K562 (cell line): ENCODE results near the gene KCNMB4. TPM values are rescaled to one million over a fixed set of nuclear protein-coding genes. Genes with fewer than 3 reads are reported as not detected.

ENCODE experiments used
- ATAC-seq: fragments of 200-7000 bp; cut with Tn5 transposase; 3 replicates; pipeline ENCODE4 v1.9.1; 2020; ENCODE audit warnings: moderate library complexity
- BruUV-seq: library from RNA; stranded (reverse); fragments of 400-500 nt; replicated peaks from 2 replicates; lab custom pipeline; 2021; lab: Mats Ljungman, UMichigan
- CTCF ChIA-PET: fragments of 300-600 bp; formaldehyde crosslinking; extraction: SDS; loops from one replicate; lab custom pipeline; 2021; ENCODE audit warnings: low intra/inter-chr PET ratio; lab: Yijun Ruan, JAX
- POLR2A ChIA-PET: fragments of 300-600, 350-650 bp; sonication (Branson Sonifier 250); formaldehyde crosslinking; extraction: SDS; loops from one replicate; lab custom pipeline; 2021; ENCODE audit warnings: antibody characterized with exemption, inconsistent platforms; lab: Yijun Ruan, JAX
- DNase-seq, 4 experiments: peaks; one replicate each; pipeline versions ENCODE4 v3.0.0 to v3.0.0-alpha.2; 2011 to 2018; ENCODE audit warnings: low spot score in 3 of 4, mixed read lengths in 3 of 4; ENCODE audit errors: extremely low read depth in 1 of 4
- FAIRE-seq: peaks from 2 replicates; lab custom pipeline; 2011; peaks lifted over from hg19 to GRCh38; lab: Jason Lieb, UNC
- H2AFZ ChIP-seq: 2 replicates; pipeline ENCODE4 v1.6.0; 2011; ENCODE audit warnings: low read depth, low read length, control low read depth, inconsistent platforms
- H3K27ac ChIP-seq: fragments of 200-600 bp; 3 replicates; pipeline ENCODE4 v1.8.0; 2011; ENCODE audit warnings: low read depth, mild to moderate bottlenecking, control low read depth, inconsistent platforms, low read length, moderate library complexity, mixed read lengths; ENCODE audit errors: extremely low read depth
- H3K27me3 ChIP-seq, 2 experiments: fragments of 300-600 bp in 1 of 2; 2 replicates in 1 of 2; 3 replicates in 1 of 2; pipeline versions ENCODE4 v1.6.0 to v1.8.0; 2011; ENCODE audit warnings: inconsistent platforms in 2 of 2, low read length in 2 of 2, mild to moderate bottlenecking in 1 of 2, mixed read lengths in 1 of 2, moderate library complexity in 1 of 2; ENCODE audit not compliant: control insufficient read depth in 2 of 2, insufficient read depth in 2 of 2
- H3K36me3 ChIP-seq: fragments of 300-600 bp; 3 replicates; pipeline ENCODE4 v1.8.0; 2011; ENCODE audit warnings: mild to moderate bottlenecking, low read length, inconsistent platforms; ENCODE audit not compliant: control insufficient read depth, insufficient read depth
- H3K4me1 ChIP-seq, 2 experiments: fragments of 200-600 bp in 1 of 2; replicated peaks in 1 of 2; 2 replicates in 1 of 2; 3 replicates in 1 of 2; pipeline versions ENCODE4 v1.5.1 to v1.8.0; 2011; ENCODE audit warnings: inconsistent platforms in 2 of 2, low read length in 2 of 2, mild to moderate bottlenecking in 1 of 2, mixed read lengths in 1 of 2, moderate library complexity in 1 of 2; ENCODE audit not compliant: control insufficient read depth in 2 of 2, insufficient read depth in 2 of 2
- H3K4me2 ChIP-seq: 2 replicates; pipeline ENCODE4 v1.6.1; 2011; ENCODE audit warnings: low read length, control low read depth, inconsistent platforms, mixed read lengths; ENCODE audit not compliant: insufficient read depth
- H3K4me3 ChIP-seq: fragments of 200-600 bp; sonication (generic), shearing (Covaris generic); 2 replicates; pipeline ENCODE4 v1.5.1; 2016; ENCODE audit warnings: control low read depth, inconsistent platforms
- H3K79me2 ChIP-seq: fragments of 200-600 bp; 3 replicates; pipeline ENCODE4 v1.8.0; 2011; ENCODE audit warnings: low read length, inconsistent platforms; ENCODE audit not compliant: control insufficient read depth, insufficient read depth
- H3K9ac ChIP-seq, 2 experiments: 2 replicates each; pipeline versions ENCODE4 v1.6.0 to v1.6.1; 2011; ENCODE audit warnings: low read depth in 2 of 2, low read length in 2 of 2, control low read depth in 1 of 2, inconsistent platforms in 1 of 2, mild to moderate bottlenecking in 1 of 2, mixed read lengths in 1 of 2; ENCODE audit not compliant: insufficient read depth in 1 of 2
- H3K9me1 ChIP-seq: one replicate; pipeline ENCODE4 v1.6.0; 2011; ENCODE audit warnings: inconsistent platforms, mild to moderate bottlenecking, low read length, moderate library complexity; ENCODE audit not compliant: control insufficient read depth, insufficient read depth
- H3K9me3 ChIP-seq: replicated peaks from 2 replicates; pipeline ENCODE4 v1.5.1; 2011; ENCODE audit warnings: low read depth, low read length, inconsistent platforms; ENCODE audit not compliant: control insufficient read depth, insufficient read depth
- H4K20me1 ChIP-seq: replicated peaks from 2 replicates; pipeline ENCODE4 v1.6.1; 2011; ENCODE audit warnings: low read length, inconsistent platforms, mixed read lengths; ENCODE audit not compliant: control insufficient read depth, insufficient read depth
- DDX20 ChIP-seq: fragments of 450-650 bp; IDR thresholded peaks from 2 replicates; pipeline ENCODE4 v1.6.1; 2016; ENCODE audit warnings: missing genetic modification characterization, low read depth, mild to moderate bottlenecking, missing compliant biosample characterization, moderate library complexity
- FOXA1 ChIP-seq: fragments of 450-650 bp; IDR thresholded peaks from 2 replicates; pipeline ENCODE4 v1.6.1; 2016; ENCODE audit warnings: mild to moderate bottlenecking, borderline replicate concordance
- GTF2F1 ChIP-seq: IDR thresholded peaks from 2 replicates; pipeline ENCODE4 v1.6.1; 2011; ENCODE audit warnings: low read depth, low read length, improper control_type of control experiment
- MIER1 ChIP-seq: fragments of 450-650 bp; IDR thresholded peaks from 2 replicates; pipeline ENCODE4 v1.6.1; 2016; ENCODE audit warnings: antibody characterized with exemption, mild to moderate bottlenecking, low read depth
- NFE2 ChIP-seq: IDR thresholded peaks from 2 replicates; pipeline ENCODE4 v1.6.1; 2014; ENCODE audit warnings: antibody characterized with exemption, low read depth
- PBX2 ChIP-seq, 2 experiments: IDR thresholded peaks in 1 of 2; conservative IDR thresholded peaks in 1 of 2; 2 replicates each; pipeline ENCODE4 v1.6.1; 2016; ENCODE audit warnings: low read depth in 2 of 2, mild to moderate bottlenecking in 1 of 2, missing compliant biosample characterization in 1 of 2, missing genetic modification characterization in 1 of 2, moderate library complexity in 1 of 2
- RBM25 ChIP-seq: fragments of 200-400 bp; formaldehyde crosslinking; IDR thresholded peaks from 2 replicates; pipeline ENCODE4 v1.6.1; 2018; ENCODE audit warnings: low read length, low read depth, moderate library complexity; ENCODE audit not compliant: severe bottlenecking
- SNIP1 ChIP-seq: fragments of 450-650 bp; IDR thresholded peaks from 2 replicates; pipeline ENCODE4 v1.7.1; 2017; ENCODE audit warnings: low read depth, mild to moderate bottlenecking
- TAF1 ChIP-seq: IDR thresholded peaks from 2 replicates; pipeline ENCODE4 v1.6.1; 2011; ENCODE audit warnings: mild to moderate bottlenecking, low read length, moderate library complexity; ENCODE audit not compliant: insufficient read depth, control insufficient read depth, severe bottlenecking; ENCODE audit errors: extremely low read depth
- WGBS: fragments of 100-300 bp; shearing (Covaris generic); methylation state at CpG from one replicate; pipeline ENCODE4 v1.1.6; 2016; ENCODE audit warnings: low coverage, mixed read lengths; ENCODE audit not compliant: insufficient coverage; ENCODE audit errors: missing lambda C conversion rate; 5-methylcytosine and 5-hydroxymethylcytosine counted together
- in situ Hi-C: fragments of 300-500 bp; cut with MboI; formaldehyde crosslinking; loops from 4 replicates; pipeline ENCODE4 v1.15.0; 2018; ENCODE audit warnings: inconsistent platforms, mixed read lengths
- intact Hi-C: fragments of 100-400 bp; cut with micrococcal nuclease; formaldehyde crosslinking; loops from 2 replicates; pipeline ENCODE4 v1.14.2; 2022
- polyA plus RNA-seq, 8 experiments: library from polyadenylated mRNA; depleted of rRNA in 4 of 8; stranded (reverse) in 5 of 8; unstranded in 3 of 8; fragments of >200 nt; fragmentation: Nextera tagmentation in 2 of 8; fragmentation: Illumina TruSeq in 1 of 8; extraction: Ambion mirVana in 2 of 8; extraction: Trizol in 1 of 8; gene quantifications; 2 replicates each; pipeline versions ENCODE4 v1.2.1 to v1.2.3, GENCODE V29; 2011 to 2014; ENCODE audit warnings: inconsistent platforms in 1 of 8, missing spikeins in 1 of 8
- total RNA-seq, 7 experiments: library from RNA; depleted of rRNA in 6 of 7; stranded (reverse); fragments of >200 nt in 6 of 7; fragmentation: Illumina TruSeq in 2 of 7; extraction: Trizol in 2 of 7; gene quantifications; 2 replicates each; pipeline versions ENCODE4 v1.2.1 to v1.2.3, GENCODE V29; 2011 to 2021; ENCODE audit warnings: low replicate concordance in 1 of 7

Gene KCNMB4
- total and polyA plus RNA-seq, 9 of the 15 experiments (the other 6 are each of a cell fraction or from before 2014, with no cell fraction given) = 0.01 to 0.14 (median 0.06) TPM; not detected in 1

- H3K36me3 ChIP-seq = no peaks in the 10 kb centered on the region
- no peak overlapping the region for H3K4me3 ChIP-seq
- no peaks in the 10 kb centered on the region for H3K4me1 ChIP-seq
- no peak overlapping the region for H3K27ac ChIP-seq
- DNase-seq (no peak), FAIRE-seq (no peak), ATAC-seq (no peak)
- in situ Hi-C loops = no loop called here
- CTCF ChIA-PET = no interaction called here
- intact Hi-C loops = no loop called here
- no peak for TF ChIP-seq DDX20 (tag)
- TF ChIP-seq GTF2F1 = no peak
- no peak for TF ChIP-seq FOXA1
- no peak for TF ChIP-seq NFE2
- TF ChIP-seq SNIP1 = no peak
- no peaks in the 10 kb centered on the region for H3K9me1 ChIP-seq
- no peaks in the 10 kb centered on the region for H3K9me3 ChIP-seq
- H3K79me2 ChIP-seq = no peaks in the 10 kb centered on the region
- no TSS peak for BruUV-seq
- H3K4me2 ChIP-seq = no peak overlapping the region
- POLR2A ChIA-PET = no interaction called here
- no peak overlapping the region for H2AFZ ChIP-seq
- no peak overlapping the region for H3K9ac ChIP-seq
- H3K27me3 ChIP-seq = no peaks in the 10 kb centered on the region
- 14% methylated on average over 1 of the region's 1 CpG for WGBS
- H4K20me1 ChIP-seq = no peaks in the 10 kb centered on the region
These were observed 20.7 kb downstream of the KCNMB4 start for GRCh38 chr12:70386771-70387170.

- intact Hi-C loops = no loop called here
- Histone ChIP-seq H3K4me1 (no peaks in the 10 kb centered on the region), H3K9me1 (no peaks in the 10 kb centered on the region), H3K27ac (no peak overlapping the region), H3K27me3 (no peaks in the 10 kb centered on the region), H3K79me2 (no peaks in the 10 kb centered on the region), H3K4me3 (no peak overlapping the region), H3K9ac (no peak overlapping the region), H2AFZ (no peak overlapping the region), H3K4me2 (no peak overlapping the region), H3K36me3 (no peaks in the 10 kb centered on the region), H3K9me3 (no peaks in the 10 kb centered on the region), H4K20me1 (no peaks in the 10 kb centered on the region)
- FAIRE-seq (no peak), ATAC-seq (no peak), DNase-seq (no peak)
- in situ Hi-C loops = no loop called here
- 0% methylated on average over 2 of the region's 2 CpGs for WGBS
- POLR2A ChIA-PET = no interaction called here
- CTCF ChIA-PET = no interaction called here
- BruUV-seq = no TSS peak
- TF ChIP-seq MIER1 (no peak), TAF1 (no peak), RBM25 (peak; percentile 82), PBX2 (CRISPR knock-in tag; IDR thresholded peaks at IDR 0.05; ENCODE audit: low read depth) (no peak), PBX2 (tag; conservative IDR thresholded peaks at IDR 0.05; ENCODE audit: low read depth) (no peak)
These were observed 23.6 kb downstream of the KCNMB4 start for GRCh38 chr12:70389678-70390077.
